HG03442 (cell line): ENCODE results near the gene GATA3.

Source experiments
- ATAC-seq: cut with Tn5 transposase; IDR thresholded peaks from one replicate; pipeline ENCODE4 v1.9.1; 2021; ENCODE audit warnings: mild to moderate bottlenecking, moderate library complexity; ENCODE audit not compliant: unreplicated experiment

Gene GATA3

GRCh38 chr10:8063128-8063908 lies 8.8 kb downstream of the GATA3 start:
- ATAC-seq = no peak

- no peak for ATAC-seq
Measured at GRCh38 chr10:8063935-8064334, 9.4 kb downstream of the GATA3 start.

- no peak for ATAC-seq
Measured at GRCh38 chr10:8064436-8064835, 9.9 kb downstream of the GATA3 start.

- no peak for ATAC-seq
Measured at GRCh38 chr10:8065651-8066050, 11.2 kb downstream of the GATA3 start.

- ATAC-seq = no peak
Measured at GRCh38 chr10:8066124-8066523, 11.6 kb downstream of the GATA3 start.

GRCh38 chr10:8066797-8067196 lies 12.3 kb downstream of the GATA3 start:
- ATAC-seq = no peak

- ATAC-seq = peak; percentile 36
Measured at GRCh38 chr10:8069108-8069507, 14.6 kb downstream of the GATA3 start.

GRCh38 chr10:8069627-8070026 lies 15.1 kb downstream of the GATA3 start:
- ATAC-seq = peak; percentile 9

GRCh38 chr10:8070440-8070839 lies 16.0 kb downstream of the GATA3 start:
- ATAC-seq = no peak

GRCh38 chr10:8071006-8071405 lies 16.5 kb downstream of the GATA3 start:
- ATAC-seq = no peak

GRCh38 chr10:8071666-8072065 lies 17.2 kb downstream of the GATA3 start:
- ATAC-seq = no peak

- no peak for ATAC-seq
Measured at GRCh38 chr10:8072211-8072610, 17.7 kb downstream of the GATA3 start.

- no peak for ATAC-seq
Measured at GRCh38 chr10:8073691-8074416, 19.4 kb downstream of the GATA3 start.

- ATAC-seq = no peak
Measured at GRCh38 chr10:8074881-8075280, 20.4 kb downstream of the GATA3 start.

GRCh38 chr10:8075282-8076260 lies 21.1 kb downstream of the GATA3 start:
- ATAC-seq = no peak

- no peak for ATAC-seq
Measured at GRCh38 chr10:8076933-8077332, 22.4 kb downstream of the GATA3 start.

- ATAC-seq = no peak
Measured at GRCh38 chr10:8078027-8078426, 23.5 kb downstream of the GATA3 start.

- no peak for ATAC-seq
Measured at GRCh38 chr10:8079126-8079525, 24.6 kb downstream of the GATA3 start.

- ATAC-seq = no peak
Measured at GRCh38 chr10:8084799-8085198, 30.3 kb downstream of the GATA3 start.

GRCh38 chr10:8085251-8085650 lies 30.8 kb downstream of the GATA3 start:
- ATAC-seq = no peak

GRCh38 chr10:8086315-8086714 lies 31.8 kb downstream of the GATA3 start:
- no peak for ATAC-seq
